ENCODE results near the gene CFAP58. TPM values are rescaled to one million over a fixed set of nuclear protein-coding genes. Genes with fewer than 3 reads are reported as not detected.

CFAP58 gene
- total and polyA plus RNA-seq, 2 of the 13 experiments (the other 11 are each of a cell fraction or from before 2014, with no cell fraction given) = 0.03 TPM; not detected in 1

- TF ChIP-seq, protein P1, sequence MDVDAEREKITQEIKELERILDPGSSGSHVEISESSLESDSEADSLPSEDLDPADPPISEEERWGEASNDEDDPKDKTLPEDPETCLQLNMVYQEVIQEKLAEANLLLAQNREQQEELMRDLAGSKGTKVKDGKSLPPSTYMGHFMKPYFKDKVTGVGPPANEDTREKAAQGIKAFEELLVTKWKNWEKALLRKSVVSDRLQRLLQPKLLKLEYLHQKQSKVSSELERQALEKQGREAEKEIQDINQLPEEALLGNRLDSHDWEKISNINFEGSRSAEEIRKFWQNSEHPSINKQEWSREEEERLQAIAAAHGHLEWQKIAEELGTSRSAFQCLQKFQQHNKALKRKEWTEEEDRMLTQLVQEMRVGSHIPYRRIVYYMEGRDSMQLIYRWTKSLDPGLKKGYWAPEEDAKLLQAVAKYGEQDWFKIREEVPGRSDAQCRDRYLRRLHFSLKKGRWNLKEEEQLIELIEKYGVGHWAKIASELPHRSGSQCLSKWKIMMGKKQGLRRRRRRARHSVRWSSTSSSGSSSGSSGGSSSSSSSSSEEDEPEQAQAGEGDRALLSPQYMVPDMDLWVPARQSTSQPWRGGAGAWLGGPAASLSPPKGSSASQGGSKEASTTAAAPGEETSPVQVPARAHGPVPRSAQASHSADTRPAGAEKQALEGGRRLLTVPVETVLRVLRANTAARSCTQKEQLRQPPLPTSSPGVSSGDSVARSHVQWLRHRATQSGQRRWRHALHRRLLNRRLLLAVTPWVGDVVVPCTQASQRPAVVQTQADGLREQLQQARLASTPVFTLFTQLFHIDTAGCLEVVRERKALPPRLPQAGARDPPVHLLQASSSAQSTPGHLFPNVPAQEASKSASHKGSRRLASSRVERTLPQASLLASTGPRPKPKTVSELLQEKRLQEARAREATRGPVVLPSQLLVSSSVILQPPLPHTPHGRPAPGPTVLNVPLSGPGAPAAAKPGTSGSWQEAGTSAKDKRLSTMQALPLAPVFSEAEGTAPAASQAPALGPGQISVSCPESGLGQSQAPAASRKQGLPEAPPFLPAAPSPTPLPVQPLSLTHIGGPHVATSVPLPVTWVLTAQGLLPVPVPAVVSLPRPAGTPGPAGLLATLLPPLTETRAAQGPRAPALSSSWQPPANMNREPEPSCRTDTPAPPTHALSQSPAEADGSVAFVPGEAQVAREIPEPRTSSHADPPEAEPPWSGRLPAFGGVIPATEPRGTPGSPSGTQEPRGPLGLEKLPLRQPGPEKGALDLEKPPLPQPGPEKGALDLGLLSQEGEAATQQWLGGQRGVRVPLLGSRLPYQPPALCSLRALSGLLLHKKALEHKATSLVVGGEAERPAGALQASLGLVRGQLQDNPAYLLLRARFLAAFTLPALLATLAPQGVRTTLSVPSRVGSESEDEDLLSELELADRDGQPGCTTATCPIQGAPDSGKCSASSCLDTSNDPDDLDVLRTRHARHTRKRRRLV (CRISPR knock-in tag; IDR thresholded peaks at IDR 0.05) = 0 out of 2 replicates have a peak, but pooled peaks have one; percentile 11
- TF ChIP-seq ZNF30 (CRISPR knock-in tag; IDR thresholded peaks at IDR 0.05) (0 out of 2 replicates have a peak, but pooled peaks have one; percentile 41), ADNP (CRISPR knock-in tag; IDR thresholded peaks at IDR 0.05) (no peak), DBP (CRISPR knock-in tag; IDR thresholded peaks at IDR 0.05; ENCODE audit: not compliant biosample characterization) (no peak), ZNF614 (CRISPR knock-in tag; IDR thresholded peaks at IDR 0.05; ENCODE audit: borderline replicate concordance) (0 out of 2 replicates have a peak, but pooled peaks have one; percentile 5), TCF7 (IDR thresholded peaks at IDR 0.05; ENCODE audit: low read depth) (no peak), ZNF530 (CRISPR knock-in tag; IDR thresholded peaks at IDR 0.05; ENCODE audit: low read depth) (no peak), SYNCRIP (IDR thresholded peaks at IDR 0.05; ENCODE audit: insufficient read depth, low read depth, low read length) (no peak), HBP1 (CRISPR knock-in tag; IDR thresholded peaks at IDR 0.05; ENCODE audit: low read depth) (no peak), RBFOX2 (IDR thresholded peaks at IDR 0.05; ENCODE audit: low read depth, low read length) (no peak), SP4 (CRISPR knock-in tag; IDR thresholded peaks at IDR 0.05) (no peak), ZNF644 (CRISPR knock-in tag; IDR thresholded peaks at IDR 0.05; ENCODE audit: low read depth) (no peak), ZNF317 (CRISPR knock-in tag; IDR thresholded peaks at IDR 0.05) (0 out of 2 replicates have a peak, but pooled peaks have one; percentile 44)
Measured at GRCh38 chr10:104337521-104337984, 16.1 kb upstream of the CFAP58 start (continued).
